NCI-H748 treated with DMSO at 0.1 percent for 48 hours (cell line): ENCODE measurements around the gene CYP3A7.
"Not testable (repeated sequence)": the region's sequence is repeated elsewhere in the genome, so short reads cannot be mapped to it uniquely, and the experiment has no call there.

Source experiments
- DNase-seq: peaks from one replicate; lab custom pipeline; 2025; lab: John Stamatoyannopoulos, UW

Gene CYP3A7

GRCh38 chr7:99734987-99735386 is at the start of gene CYP3A7:
Gene CYP3A7, minus strand, starts transcription at chr7:99735196. Its CDS starts 103 bp downstream, at chr7:99735093.
- no peak for DNase-seq

- no peak for DNase-seq
These were observed 49.0 kb upstream of the CYP3A7 start, which contains the start of gene CYP3A4 for GRCh38 chr7:99784007-99784406. Gene CYP3A4, minus strand, starts transcription at chr7:99784184. Its CDS starts 103 bp downstream, at chr7:99784081.

- no peak for DNase-seq
These were observed 47.3 kb upstream of the CYP3A7 start for GRCh38 chr7:99782012-99782953.

GRCh38 chr7:99780588-99780987 is 45.6 kb upstream of the CYP3A7 start:
- no peak for DNase-seq

GRCh38 chr7:99779949-99780348 is 45.0 kb upstream of the CYP3A7 start:
- DNase-seq, result no peak

GRCh38 chr7:99778880-99779279 is 43.9 kb upstream of the CYP3A7 start:
- no peak for DNase-seq

GRCh38 chr7:99773395-99773794 is 38.4 kb upstream of the CYP3A7 start:
- not testable (repeated sequence) for DNase-seq

- no peak for DNase-seq
These were observed 37.6 kb upstream of the CYP3A7 start for GRCh38 chr7:99772565-99772964.

- DNase-seq, result not testable (repeated sequence)
These were observed 34.5 kb upstream of the CYP3A7 start for GRCh38 chr7:99769494-99769893.

GRCh38 chr7:99768471-99768870 is 33.5 kb upstream of the CYP3A7 start:
- DNase-seq, result no peak

GRCh38 chr7:99767662-99768061 is 32.7 kb upstream of the CYP3A7 start:
- no peak for DNase-seq

- DNase-seq, result no peak
These were observed 31.6 kb upstream of the CYP3A7 start for GRCh38 chr7:99766484-99767099.

GRCh38 chr7:99764478-99764877 is 29.5 kb upstream of the CYP3A7 start:
- DNase-seq, result no peak

GRCh38 chr7:99762680-99763327 is 27.8 kb upstream of the CYP3A7 start:
- DNase-seq, result no peak

- DNase-seq, result no peak
These were observed 20.1 kb upstream of the CYP3A7 start for GRCh38 chr7:99755085-99755484.

- no peak for DNase-seq
These were observed 17.4 kb upstream of the CYP3A7 start for GRCh38 chr7:99752356-99752755.

- not testable (repeated sequence) for DNase-seq
These were observed 16.5 kb upstream of the CYP3A7 start for GRCh38 chr7:99751322-99752052.

- DNase-seq, result no peak
These were observed 14.0 kb upstream of the CYP3A7 start for GRCh38 chr7:99748846-99749579.

GRCh38 chr7:99746915-99747314 is 11.9 kb upstream of the CYP3A7 start:
- DNase-seq, result not testable (repeated sequence)

- not testable (repeated sequence) for DNase-seq
These were observed 10.4 kb upstream of the CYP3A7 start for GRCh38 chr7:99745395-99745794.

GRCh38 chr7:99742737-99743394 is 7.9 kb upstream of the CYP3A7 start:
- DNase-seq, result no peak
